Mesenchymal stem cell (in vitro differentiated cells and primary cell): ENCODE data around the gene ZNF165.
"Not testable (repeated sequence)": the region's sequence is repeated elsewhere in the genome, so short reads cannot be mapped to it uniquely, and the experiment has no call there.

ENCODE experiments used
- DNase-seq: peaks from one replicate; pipeline ENCODE4 v3.0.0-alpha.2; 2013
- H2AFZ ChIP-seq: one replicate; pipeline ENCODE4 v1.6.1; 2013; ENCODE audit warnings: low read depth, mild to moderate bottlenecking, control low read depth, inconsistent platforms, low read length, moderate library complexity
- H2AK5ac ChIP-seq: 2 replicates; pipeline ENCODE4 v1.6.1; 2013; ENCODE audit warnings: low read length, moderate library complexity, mild to moderate bottlenecking, inconsistent platforms; ENCODE audit not compliant: severe bottlenecking
- H2BK120ac ChIP-seq: one replicate; pipeline ENCODE4 v1.6.1; 2013; ENCODE audit warnings: low read depth, mild to moderate bottlenecking, inconsistent platforms, low read length, moderate library complexity
- H2BK12ac ChIP-seq, 2 experiments: one replicate each; pipeline ENCODE4 v1.6.1; 2013; ENCODE audit warnings: inconsistent platforms in 2 of 2, low read length in 2 of 2, mild to moderate bottlenecking in 2 of 2, moderate library complexity in 2 of 2, control low read depth in 1 of 2
- H2BK15ac ChIP-seq: one replicate; pipeline ENCODE4 v1.6.1; 2013; ENCODE audit warnings: mild to moderate bottlenecking, low read depth, inconsistent platforms; ENCODE audit not compliant: poor library complexity, severe bottlenecking
- H2BK5ac ChIP-seq: 2 replicates; pipeline ENCODE4 v1.6.1; 2013; ENCODE audit warnings: low read depth, mild to moderate bottlenecking, low read length, control low read depth, inconsistent platforms; ENCODE audit not compliant: poor library complexity, severe bottlenecking
- H3K14ac ChIP-seq, 2 experiments: one replicate each; pipeline ENCODE4 v1.6.1; 2013; ENCODE audit warnings: inconsistent platforms in 2 of 2, low read length in 2 of 2, control low read depth in 1 of 2, mild to moderate bottlenecking in 1 of 2, moderate library complexity in 1 of 2
- H3K18ac ChIP-seq, 2 experiments: one replicate each; pipeline ENCODE4 v1.6.1; 2013; ENCODE audit warnings: inconsistent platforms in 2 of 2, low read length in 2 of 2, control low read depth in 1 of 2, low read depth in 1 of 2, mild to moderate bottlenecking in 1 of 2
- H3K23ac ChIP-seq, 2 experiments: one replicate each; pipeline ENCODE4 v1.6.1; 2013; ENCODE audit warnings: inconsistent platforms in 2 of 2, low read length in 2 of 2, mild to moderate bottlenecking in 2 of 2, moderate library complexity in 2 of 2, control low read depth in 1 of 2
- H3K27ac ChIP-seq: 2 replicates; pipeline ENCODE4 v1.5.1; 2013; ENCODE audit warnings: mild to moderate bottlenecking, moderate library complexity, low read length, control low read depth, inconsistent platforms; ENCODE audit not compliant: poor library complexity, severe bottlenecking
- H3K27me3 ChIP-seq, 2 experiments: 2 replicates each; pipeline versions ENCODE4 v1.6.1 to v1.7.0; 2013; ENCODE audit warnings: low read length in 2 of 2, mild to moderate bottlenecking in 2 of 2, moderate library complexity in 2 of 2, control low read depth in 1 of 2, inconsistent platforms in 1 of 2; ENCODE audit not compliant: control insufficient read depth in 1 of 2, insufficient read depth in 1 of 2
- H3K36me3 ChIP-seq, 2 experiments: 2 replicates each; pipeline versions ENCODE4 v1.6.1 to v1.7.0; 2013; ENCODE audit warnings: low read length in 2 of 2, control low read depth in 1 of 2, inconsistent platforms in 1 of 2, low read depth in 1 of 2, mild to moderate bottlenecking in 1 of 2; ENCODE audit not compliant: insufficient read depth in 2 of 2, control insufficient read depth in 1 of 2
- H3K4ac ChIP-seq, 2 experiments: one replicate each; pipeline ENCODE4 v1.6.1; 2013; ENCODE audit warnings: inconsistent platforms in 2 of 2, low read length in 2 of 2, mild to moderate bottlenecking in 2 of 2, moderate library complexity in 2 of 2, control low read depth in 1 of 2, low read depth in 1 of 2
- H3K4me1 ChIP-seq: 2 replicates; pipeline ENCODE4 v1.6.1; 2013; ENCODE audit warnings: low read depth, low read length, control low read depth; ENCODE audit not compliant: control insufficient read depth, insufficient read depth
- H3K4me2 ChIP-seq: 2 replicates; pipeline ENCODE4 v1.6.1; 2013; ENCODE audit warnings: low read length, mild to moderate bottlenecking, inconsistent platforms; ENCODE audit not compliant: poor library complexity, severe bottlenecking
- H3K4me3 ChIP-seq, 2 experiments: 2 replicates each; pipeline versions ENCODE4 v1.5.1 to v1.7.0; 2013; ENCODE audit warnings: low read length in 2 of 2, mild to moderate bottlenecking in 2 of 2, control low read depth in 1 of 2, low read depth in 1 of 2; ENCODE audit not compliant: insufficient read depth in 1 of 2
- H3K79me1 ChIP-seq: replicated peaks from 2 replicates; pipeline ENCODE4 v1.6.1; 2013; ENCODE audit warnings: mild to moderate bottlenecking, control low read depth, low read length, inconsistent platforms; ENCODE audit not compliant: poor library complexity, severe bottlenecking
- H3K9ac ChIP-seq: 2 replicates; pipeline ENCODE4 v1.7.0; 2013; ENCODE audit warnings: mild to moderate bottlenecking, low read length, moderate library complexity
- H3K9me3 ChIP-seq: 2 replicates; pipeline ENCODE4 v1.7.0; 2013; ENCODE audit warnings: mild to moderate bottlenecking, low read length; ENCODE audit not compliant: control insufficient read depth
- H4K8ac ChIP-seq: one replicate; pipeline ENCODE4 v1.6.1; 2013; ENCODE audit warnings: inconsistent platforms, mild to moderate bottlenecking, low read length, moderate library complexity
- H4K91ac ChIP-seq: one replicate; pipeline ENCODE4 v1.6.1; 2013; ENCODE audit warnings: mild to moderate bottlenecking, low read length, inconsistent platforms
- WGBS: methylation state at CpG from one replicate; pipeline ENCODE4 v1.1.7; 2013; ENCODE audit warnings: mixed read lengths; 5-methylcytosine and 5-hydroxymethylcytosine counted together

ZNF165 gene

DNA sequence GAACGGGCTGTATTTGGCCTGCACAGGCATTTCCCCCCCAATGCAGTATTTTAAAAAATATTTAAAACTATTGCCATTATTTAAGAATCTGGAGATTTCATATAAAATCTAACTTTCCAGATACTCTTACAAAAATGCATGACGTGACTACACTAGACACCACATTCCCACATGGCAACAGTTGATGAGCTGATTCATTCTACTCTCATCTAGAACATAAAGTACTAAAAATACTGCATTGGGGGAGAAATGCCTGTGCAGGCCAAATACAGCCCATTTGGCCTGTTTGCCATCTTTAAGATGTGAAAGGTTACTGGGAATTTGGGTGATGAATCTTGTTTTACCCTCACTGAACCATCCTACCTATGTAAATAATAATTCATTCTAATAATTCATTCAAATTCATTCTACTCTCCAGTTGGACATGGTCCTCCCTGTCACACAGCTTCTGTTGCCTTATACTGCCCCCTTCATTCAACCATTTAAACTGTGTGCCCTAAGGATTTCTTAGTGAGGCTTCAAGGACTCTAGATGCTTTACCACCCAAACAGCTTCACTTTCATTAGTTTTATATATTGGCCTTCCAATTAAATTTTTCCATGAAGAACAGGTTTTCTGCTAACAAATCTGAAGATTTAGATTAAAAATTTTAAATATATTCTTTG, 37.1 kb downstream of the ZNF165 start:
- Histone ChIP-seq H3K9ac (no peak overlapping the region), H3K4me2 (no peak overlapping the region)

DNA sequence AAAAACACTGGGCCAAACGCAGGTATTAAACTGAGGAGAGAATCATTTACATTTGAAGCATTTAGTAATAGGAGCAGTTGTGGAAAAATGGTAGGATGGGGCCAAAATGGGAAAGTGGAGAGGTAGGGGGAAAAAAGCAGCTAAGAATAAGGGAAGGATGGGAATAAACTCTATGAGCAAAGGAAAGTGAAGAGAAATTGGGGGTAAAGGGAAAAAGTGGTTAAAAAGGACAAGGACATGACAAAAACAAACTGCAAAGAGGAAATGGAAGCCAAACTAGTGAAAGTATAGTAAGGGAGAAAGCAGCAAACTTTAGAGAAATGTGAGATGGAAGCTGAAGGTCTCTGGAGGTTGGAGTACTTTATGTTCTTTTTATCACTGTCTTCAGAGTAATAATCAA, 37.8 kb downstream of the ZNF165 start:
- no peak overlapping the region for H3K4me3 ChIP-seq
- H3K9me3 ChIP-seq, result no peaks in the 10 kb centered on the region
- H3K18ac ChIP-seq, result no peak overlapping the region
- DNase-seq, result no peak
- no peak overlapping the region for H2BK120ac ChIP-seq
- no peak overlapping the region for H3K23ac ChIP-seq
- no peak overlapping the region for H3K14ac ChIP-seq
- 91% methylated on average over 1 of the region's 1 CpG for WGBS
- H3K4me1 ChIP-seq, result no peaks in the 10 kb centered on the region
- no peak overlapping the region for H4K91ac ChIP-seq
- H2AK5ac ChIP-seq, result no peak overlapping the region
- H3K27ac ChIP-seq, result no peak overlapping the region
- H3K4ac ChIP-seq, result no peak overlapping the region
- no peak overlapping the region for H3K4me2 ChIP-seq
- H2BK5ac ChIP-seq, result no peak overlapping the region
- H3K36me3 ChIP-seq, result peaks cover 22 to 58% of the 10 kb centered on the region in 2 experiments
- no peak overlapping the region for H3K9ac ChIP-seq
- H3K27me3 ChIP-seq, result no peaks in the 10 kb centered on the region
- no peak overlapping the region for H2BK12ac ChIP-seq
- no peak overlapping the region for H2AFZ ChIP-seq
- H2BK15ac ChIP-seq, result no peak overlapping the region
- H4K8ac ChIP-seq, result no peak overlapping the region
- H3K79me1 ChIP-seq, result peaks cover 14% of the 10 kb centered on the region

More for the DNA sequence above, 37.1 kb downstream of the ZNF165 start:
- no peak overlapping the region for H4K91ac ChIP-seq
- H3K27me3 ChIP-seq, result no peaks in the 10 kb centered on the region
- H3K36me3 ChIP-seq, result peaks cover 22 to 58% of the 10 kb centered on the region in 2 experiments
- H3K14ac ChIP-seq, result no peak overlapping the region
- no peaks in the 10 kb centered on the region for H3K9me3 ChIP-seq
- no peak overlapping the region for H3K4ac ChIP-seq
- H3K18ac ChIP-seq, result no peak overlapping the region
- no peak overlapping the region for H2BK120ac ChIP-seq
- no peak overlapping the region for H3K23ac ChIP-seq
- no peak overlapping the region for H3K27ac ChIP-seq
- no CpG with 5 or more reads among the region's 2 CpGs for WGBS
- peaks cover 8% of the 10 kb centered on the region for H3K79me1 ChIP-seq
- H2AFZ ChIP-seq, result no peak overlapping the region
- no peak overlapping the region for H2AK5ac ChIP-seq
- no peak overlapping the region for H3K4me3 ChIP-seq
- H2BK15ac ChIP-seq, result no peak overlapping the region
- H3K4me1 ChIP-seq, result no peaks in the 10 kb centered on the region
- H4K8ac ChIP-seq, result no peak overlapping the region
- no peak for DNase-seq
- no peak overlapping the region for H2BK5ac ChIP-seq
- no peak overlapping the region for H2BK12ac ChIP-seq

DNA sequence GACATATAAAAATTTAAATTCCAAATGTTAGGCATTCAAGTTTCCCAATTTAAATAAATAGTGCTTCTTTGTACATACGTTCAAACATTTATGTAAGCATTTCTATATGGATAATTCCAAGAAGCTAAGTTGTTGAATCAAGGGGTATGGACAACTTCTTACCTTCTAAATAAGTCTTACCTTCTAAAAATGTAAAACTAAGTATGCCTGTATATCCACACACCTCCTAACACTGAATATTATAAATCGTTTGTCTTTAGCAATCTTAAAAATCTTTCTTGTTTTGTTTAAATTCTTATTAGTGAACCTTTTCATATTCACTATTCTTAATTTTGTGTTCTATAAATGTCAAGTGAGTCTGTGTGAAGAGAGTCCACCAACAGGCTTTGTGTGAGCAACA, 41.5 kb downstream of the ZNF165 start:
- no peaks in the 10 kb centered on the region for H3K27me3 ChIP-seq
- no peak overlapping the region for H2BK120ac ChIP-seq
- no peak overlapping the region for H3K9ac ChIP-seq
- H3K23ac ChIP-seq, result no peak overlapping the region
- no peak overlapping the region for H2BK12ac ChIP-seq
- H2AFZ ChIP-seq, result no peak overlapping the region
- no peak overlapping the region for H2BK15ac ChIP-seq
- DNase-seq, result no peak
- H3K18ac ChIP-seq, result no peak overlapping the region
- H3K4me3 ChIP-seq, result no peak overlapping the region
- no peak overlapping the region for H4K8ac ChIP-seq
- no CpG with 5 or more reads among the region's 2 CpGs for WGBS
- H3K27ac ChIP-seq, result no peak overlapping the region
- H3K4me2 ChIP-seq, result no peak overlapping the region
- H3K4ac ChIP-seq, result no peak overlapping the region
- no peak overlapping the region for H2AK5ac ChIP-seq
- H2BK5ac ChIP-seq, result no peak overlapping the region
- H3K36me3 ChIP-seq, result peaks cover 14 to 44% of the 10 kb centered on the region in 2 experiments
- peaks cover 20% of the 10 kb centered on the region for H3K79me1 ChIP-seq
- H4K91ac ChIP-seq, result no peak overlapping the region
- no peak overlapping the region for H3K14ac ChIP-seq
- H3K4me1 ChIP-seq, result peaks cover 4% of the 10 kb centered on the region
- no peaks in the 10 kb centered on the region for H3K9me3 ChIP-seq

DNA sequence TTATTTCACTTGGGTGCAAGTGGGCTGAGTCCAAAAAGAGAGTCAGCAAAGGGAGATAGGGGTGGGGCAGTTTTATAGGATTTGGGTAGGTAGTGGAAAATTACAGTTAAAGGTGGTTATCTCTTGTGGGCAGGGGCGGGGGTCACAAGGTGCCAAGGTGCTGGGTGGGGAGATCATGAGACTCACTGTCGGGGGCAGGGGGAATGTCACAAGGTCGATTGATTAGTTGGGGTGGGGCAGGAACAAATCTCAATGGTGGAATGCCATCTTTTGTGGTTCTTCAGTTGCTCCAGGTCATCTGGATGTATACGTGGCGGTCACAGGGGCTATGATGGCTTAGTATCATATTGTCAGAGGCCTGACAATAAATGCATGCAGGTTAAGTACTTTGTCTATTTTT, 41.9 kb downstream of the ZNF165 start:
- not testable (repeated sequence) for H3K4me2 ChIP-seq, DNase-seq, H2BK120ac ChIP-seq, H3K27ac ChIP-seq, H3K14ac ChIP-seq, H3K18ac ChIP-seq, H3K23ac ChIP-seq, H3K9me3 ChIP-seq, H3K4ac ChIP-seq, H2AFZ ChIP-seq, H3K4me3 ChIP-seq, H2BK5ac ChIP-seq, H3K4me1 ChIP-seq, H4K91ac ChIP-seq, H2BK15ac ChIP-seq, H3K9ac ChIP-seq, H4K8ac ChIP-seq, H3K27me3 ChIP-seq, H2AK5ac ChIP-seq, H2BK12ac ChIP-seq
- 97% methylated on average over 5 of the region's 5 CpGs for WGBS
- Histone ChIP-seq H3K36me3 (peaks cover 14 to 44% of the 10 kb centered on the region in 2 experiments), H3K79me1 (peaks cover 23% of the 10 kb centered on the region)
